Measurements from ENCODE around the gene APBB1IP.
"Not testable (repeated sequence)": the region's sequence is repeated elsewhere in the genome, so short reads cannot be mapped to it uniquely, and the experiment has no call there.

APBB1IP gene

DNA sequence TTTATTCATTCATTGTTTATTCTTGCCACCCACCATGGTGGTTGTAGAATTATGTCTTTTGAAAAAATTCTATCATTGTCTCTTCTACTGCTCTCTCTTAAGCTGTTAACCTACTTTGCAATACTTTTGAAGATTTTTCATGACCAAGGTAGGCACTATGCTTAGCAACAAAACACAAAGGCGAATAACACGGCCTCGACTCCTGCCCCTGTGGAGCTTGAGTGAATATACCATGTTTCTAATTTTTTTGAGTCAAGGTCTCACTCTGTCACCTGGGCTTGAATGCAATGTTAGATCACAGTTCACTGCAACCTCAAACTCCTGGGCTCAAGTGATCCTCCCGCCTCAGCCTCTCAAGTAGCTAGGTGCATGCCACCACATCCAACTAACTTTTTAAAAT lies 39.4 kb downstream of the APBB1IP start:
- no peak for DNase-seq (ENCODE audit: low spot score)

- no peak for DNase-seq (ENCODE audit: low spot score)
Measured at GRCh38 chr10:26478061-26478460, 39.9 kb downstream of the APBB1IP start.

- peak; percentile 64 for DNase-seq (ENCODE audit: low spot score)
Measured at GRCh38 chr10:26479766-26480492, 41.8 kb downstream of the APBB1IP start.

DNA sequence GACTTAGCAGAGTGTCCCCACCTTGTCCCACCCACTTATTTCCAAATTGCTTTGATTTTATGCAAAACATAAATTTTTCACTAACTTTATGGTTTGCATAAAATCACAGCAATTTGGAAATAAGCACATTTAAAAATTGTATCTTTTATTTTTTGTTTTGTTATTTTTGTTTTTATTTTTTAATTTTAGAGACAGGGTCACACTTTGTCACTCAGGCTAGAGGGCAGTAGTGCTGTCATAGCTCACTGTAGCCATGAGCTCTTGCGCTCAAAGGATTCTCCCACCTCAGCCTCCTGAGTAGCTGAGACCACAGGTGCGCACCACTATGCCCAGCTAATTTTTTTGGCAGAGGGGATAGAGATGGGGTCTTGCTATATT lies 43.2 kb downstream of the APBB1IP start:
- no peak for DNase-seq (ENCODE audit: low spot score)

GRCh38 chr10:26481914-26482550 lies 43.9 kb downstream of the APBB1IP start:
- DNase-seq (ENCODE audit: low spot score): peak; percentile 69

DNA sequence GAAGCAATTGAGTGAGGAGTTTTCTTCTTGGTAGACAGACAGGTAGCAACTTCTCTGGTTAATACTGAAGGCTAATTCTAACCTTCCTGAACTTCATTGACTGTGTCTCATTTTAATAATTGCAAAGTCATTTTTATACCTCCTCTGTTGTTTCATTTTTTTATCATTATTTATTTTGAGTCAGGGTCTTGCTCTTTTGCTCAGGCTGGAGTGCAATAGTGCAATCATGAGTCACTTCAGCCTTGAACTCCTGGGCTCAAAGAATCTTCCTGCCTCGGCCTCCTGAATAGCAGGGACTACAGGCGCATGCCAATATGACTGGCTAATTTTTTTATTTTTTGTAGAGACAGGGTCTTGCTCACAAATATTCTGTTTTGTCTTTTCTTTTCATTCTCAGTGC lies 45.4 kb downstream of the APBB1IP start:
- DNase-seq (ENCODE audit: low spot score): no peak

DNA sequence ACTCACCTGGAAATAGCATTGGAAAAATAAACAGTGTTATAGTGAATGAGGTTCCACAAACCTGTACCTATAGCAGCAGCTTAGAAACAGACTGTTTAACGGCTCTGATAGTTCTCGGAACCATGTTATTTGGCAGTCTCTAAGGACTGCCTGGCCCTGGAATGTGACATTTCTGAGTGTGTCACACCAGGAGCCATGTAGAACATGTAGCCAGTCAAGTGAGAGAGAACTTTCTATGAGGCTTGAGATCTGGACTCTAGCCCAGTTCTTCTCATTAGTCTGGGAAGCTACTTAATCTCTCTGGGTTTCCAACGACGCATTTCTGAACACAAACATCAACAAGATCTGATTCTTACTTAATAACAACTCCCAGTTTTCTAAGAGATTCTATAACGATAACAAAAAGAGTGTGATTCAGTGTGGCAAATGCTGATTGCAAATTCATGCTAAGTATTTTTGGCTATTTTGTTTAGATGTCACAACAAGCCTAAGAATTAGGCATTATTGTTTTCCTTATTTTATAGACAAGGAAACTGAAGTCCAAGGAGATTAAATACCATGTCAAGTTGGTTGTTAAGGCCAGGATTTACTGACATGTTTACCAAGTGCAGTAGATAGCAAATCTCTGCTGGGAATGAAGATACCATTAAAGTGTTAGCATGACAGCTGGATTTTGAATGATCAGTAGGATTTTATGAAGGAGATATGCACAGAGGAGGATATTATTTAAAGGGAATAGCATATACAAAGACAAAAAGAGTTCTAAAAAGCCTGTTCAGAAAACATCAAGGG lies 47.2 kb downstream of the APBB1IP start:
- no peak for DNase-seq (ENCODE audit: low spot score)

DNA sequence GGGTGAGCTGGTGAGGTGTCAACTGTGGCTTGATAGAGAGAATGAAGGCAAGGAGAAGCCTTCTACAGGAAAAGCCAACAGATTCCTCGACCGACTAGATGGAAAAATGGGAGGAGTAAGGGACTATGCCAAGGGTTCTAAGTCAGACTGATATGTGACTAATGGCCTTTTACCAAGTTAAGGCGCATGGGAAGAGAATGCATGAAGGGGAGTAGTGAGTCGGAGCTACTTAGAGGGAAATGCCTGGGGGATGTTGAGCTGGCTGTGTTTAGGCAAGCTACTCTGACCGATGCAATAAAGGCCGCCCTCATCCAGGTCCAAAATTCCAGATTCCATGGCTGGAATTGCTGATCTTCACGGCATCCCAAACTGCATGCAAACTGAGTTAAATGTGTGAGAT lies 48.2 kb downstream of the APBB1IP start:
- DNase-seq (ENCODE audit: low spot score): no peak

DNA sequence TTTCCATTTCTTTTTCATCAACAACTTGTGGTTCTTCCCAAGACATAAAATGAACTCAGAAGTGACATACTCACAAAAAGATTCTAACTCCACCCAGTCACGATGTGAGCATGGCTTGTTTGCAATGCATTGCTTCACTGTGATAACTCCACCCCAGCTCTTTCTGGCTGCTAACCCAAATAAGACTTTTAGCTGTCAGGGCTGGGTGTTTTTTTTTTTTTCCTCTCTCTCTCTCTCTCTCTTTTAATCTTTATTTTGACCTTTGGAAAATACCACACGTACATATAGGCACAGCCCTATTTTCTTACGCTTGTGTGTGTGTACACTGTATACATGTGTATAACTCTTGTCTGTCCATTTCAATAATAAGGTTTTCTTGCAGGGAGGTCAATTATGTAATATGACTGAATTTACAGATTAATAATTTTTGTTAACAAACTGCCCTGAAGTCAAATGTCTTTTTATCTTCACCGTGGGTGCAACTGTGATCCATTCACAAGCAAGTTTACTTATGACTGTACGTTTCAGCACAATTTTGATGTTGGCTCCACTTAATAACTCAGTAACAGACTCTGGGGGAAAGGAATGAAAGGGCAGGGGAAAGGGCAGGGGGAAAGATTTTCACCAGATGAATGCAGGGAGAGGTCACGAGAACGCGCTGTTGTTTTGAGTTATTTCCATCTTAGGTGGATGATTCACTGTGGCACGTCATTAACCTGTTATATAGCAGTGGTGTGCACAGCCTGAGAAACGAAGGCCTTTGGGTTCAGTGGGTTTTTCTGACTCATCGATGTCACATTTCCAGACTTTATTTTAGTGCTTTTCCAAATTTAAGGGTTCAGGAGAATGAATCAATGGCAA lies 49.1 kb downstream of the APBB1IP start:
- peak; percentile 84 for DNase-seq (ENCODE audit: low spot score)

DNA sequence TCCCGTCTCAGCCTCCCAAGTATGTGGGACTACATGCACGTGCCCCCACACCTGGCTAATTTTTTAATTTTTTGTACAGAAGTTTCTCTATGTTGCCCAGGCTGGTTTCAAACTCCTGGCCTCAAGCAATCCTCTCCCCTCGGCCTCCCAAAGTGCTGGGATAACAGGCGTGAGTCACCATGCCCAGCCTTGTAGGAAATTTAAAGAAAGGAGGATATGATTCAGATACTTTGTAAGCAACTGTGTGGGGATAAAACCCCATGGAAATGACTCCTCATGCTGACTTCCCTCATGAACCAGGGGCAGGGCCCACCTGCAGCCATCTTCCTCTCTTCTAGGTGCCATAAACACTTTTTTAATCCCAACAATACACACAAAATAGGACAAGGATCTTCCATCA lies 50.2 kb downstream of the APBB1IP start:
- no peak for DNase-seq (ENCODE audit: low spot score)

GRCh38 chr10:26489081-26489480 lies 50.9 kb downstream of the APBB1IP start:
- no peak for DNase-seq (ENCODE audit: low spot score)

DNA sequence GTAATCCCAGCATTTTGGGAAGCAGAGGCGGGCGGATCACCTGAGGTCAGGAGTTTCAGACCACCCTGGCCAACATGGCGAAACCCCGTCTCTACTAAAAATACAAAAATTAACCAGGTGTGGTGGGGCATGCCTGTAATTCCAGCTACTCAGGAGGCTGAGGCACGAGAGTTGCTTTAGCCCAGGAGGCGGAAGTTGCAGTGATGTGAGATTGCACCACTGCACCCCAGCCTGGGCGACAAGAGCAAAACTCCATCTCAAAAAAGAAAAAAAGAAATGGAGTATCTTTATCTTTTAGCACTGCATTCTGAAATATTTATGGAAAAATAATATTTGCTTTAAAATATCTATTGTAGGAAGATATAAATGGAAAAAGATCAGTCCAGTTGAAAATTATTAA lies 52.2 kb downstream of the APBB1IP start:
- not testable (repeated sequence) for DNase-seq (ENCODE audit: low spot score)

DNA sequence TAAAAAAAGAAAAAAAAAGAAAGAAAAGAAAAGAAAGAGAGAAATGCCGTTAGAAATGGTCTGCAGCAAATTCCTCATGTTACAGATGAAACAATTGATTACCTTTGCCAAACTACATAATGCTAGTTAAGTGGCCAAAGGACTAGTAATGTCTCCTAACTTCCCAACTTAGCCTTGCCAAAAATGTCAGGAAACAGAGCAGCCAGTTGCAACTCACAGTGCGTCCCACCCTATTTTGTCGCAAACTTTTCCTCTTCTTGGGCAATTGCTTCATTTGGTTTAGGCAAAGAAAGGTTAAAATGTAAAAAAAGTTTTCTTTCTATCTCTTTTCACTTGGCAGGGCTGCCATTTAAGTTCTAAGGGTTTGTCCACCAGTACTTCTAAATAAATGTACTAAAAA lies 53.1 kb downstream of the APBB1IP start:
- no peak for DNase-seq (ENCODE audit: low spot score)

- no peak for DNase-seq (ENCODE audit: low spot score)
Measured at GRCh38 chr10:26491934-26492333, 53.8 kb downstream of the APBB1IP start.

GRCh38 chr10:26492725-26493124 lies 54.6 kb downstream of the APBB1IP start:
- DNase-seq (ENCODE audit: low spot score): not testable (repeated sequence)

DNA sequence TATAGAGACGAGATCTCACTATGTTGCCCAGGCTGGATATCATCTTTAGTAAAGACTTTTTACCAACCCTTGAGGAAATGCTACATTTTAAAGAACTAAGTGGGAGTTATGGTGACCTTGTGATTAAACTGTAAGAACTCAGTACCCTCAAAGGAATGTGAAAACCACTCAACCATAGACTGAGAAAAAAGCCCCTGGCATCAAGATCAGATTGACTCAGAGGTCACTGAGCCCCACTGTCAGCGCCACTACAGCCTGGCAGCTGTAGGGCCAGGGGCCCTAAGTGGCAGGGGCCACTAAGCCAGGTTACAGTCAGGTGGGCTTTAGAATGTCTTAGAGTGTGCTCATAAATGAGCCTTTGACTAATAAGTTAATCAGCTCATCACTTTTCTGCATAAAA lies 55.9 kb downstream of the APBB1IP start:
- no peak for DNase-seq (ENCODE audit: low spot score)

- no peak for DNase-seq (ENCODE audit: low spot score)
Measured at GRCh38 chr10:26499426-26499825, 61.3 kb downstream of the APBB1IP start.

DNA sequence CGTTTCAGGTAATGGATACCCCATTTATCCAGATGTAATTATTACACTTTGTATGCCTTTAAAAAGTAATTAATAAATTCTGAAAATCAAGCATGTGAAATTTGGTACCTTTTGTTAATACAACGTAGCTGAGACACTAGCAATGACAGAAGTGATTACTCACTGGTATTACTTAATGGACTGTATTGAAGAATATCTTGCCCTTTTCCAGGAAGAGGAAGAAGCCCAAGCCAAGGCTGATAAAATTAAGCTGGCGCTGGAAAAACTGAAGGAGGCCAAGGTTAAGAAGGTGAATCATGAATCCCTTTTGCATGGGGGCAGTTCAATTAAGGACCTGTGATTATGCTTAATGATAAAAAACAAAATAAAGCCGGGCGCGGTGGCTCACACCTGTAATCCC lies 64.8 kb downstream of the APBB1IP start:
- DNase-seq (ENCODE audit: low spot score): no peak

GRCh38 chr10:26503911-26504310 lies 65.8 kb downstream of the APBB1IP start:
- peak; percentile 38 for DNase-seq (ENCODE audit: low spot score)

DNA sequence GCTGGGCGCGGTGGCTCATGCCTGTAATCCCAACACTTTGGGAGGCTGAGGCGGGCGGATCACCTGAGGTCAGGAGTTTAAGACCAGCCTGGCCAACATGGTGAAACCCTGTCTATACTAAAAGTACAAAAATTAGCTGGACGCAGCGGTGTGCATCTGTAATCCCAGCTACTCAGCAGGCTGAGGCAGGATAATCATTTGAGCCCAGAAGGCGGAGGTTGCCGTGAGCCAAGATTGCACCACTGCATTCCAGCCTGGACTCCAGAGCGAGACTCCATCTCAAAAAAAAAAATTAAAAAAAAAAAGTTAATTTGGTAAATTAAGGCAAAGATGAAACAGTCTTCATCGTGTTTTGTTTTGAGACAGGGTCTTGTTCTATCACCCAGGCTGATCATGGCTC lies 66.3 kb downstream of the APBB1IP start:
- DNase-seq (ENCODE audit: low spot score): not testable (repeated sequence)

DNA sequence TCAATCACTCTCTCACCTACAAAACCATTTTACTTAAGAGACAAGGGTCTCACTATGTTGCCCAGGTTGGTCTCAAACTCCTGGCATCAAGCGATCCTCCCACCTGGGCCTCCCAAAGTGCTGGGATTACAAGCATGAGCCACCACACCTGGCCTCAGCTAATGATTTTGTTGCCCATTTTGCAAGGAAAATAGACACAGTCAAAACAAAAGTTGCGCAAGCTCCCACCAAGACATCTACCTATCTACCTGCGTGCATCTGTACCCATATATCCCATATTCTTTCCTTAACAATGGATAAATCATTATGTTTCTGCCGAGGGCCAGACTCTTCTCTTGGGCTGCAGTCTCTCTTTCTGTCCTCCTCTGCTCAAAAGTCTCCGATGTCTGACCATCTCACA lies 67.3 kb downstream of the APBB1IP start:
- no peak for DNase-seq (ENCODE audit: low spot score)

DNA sequence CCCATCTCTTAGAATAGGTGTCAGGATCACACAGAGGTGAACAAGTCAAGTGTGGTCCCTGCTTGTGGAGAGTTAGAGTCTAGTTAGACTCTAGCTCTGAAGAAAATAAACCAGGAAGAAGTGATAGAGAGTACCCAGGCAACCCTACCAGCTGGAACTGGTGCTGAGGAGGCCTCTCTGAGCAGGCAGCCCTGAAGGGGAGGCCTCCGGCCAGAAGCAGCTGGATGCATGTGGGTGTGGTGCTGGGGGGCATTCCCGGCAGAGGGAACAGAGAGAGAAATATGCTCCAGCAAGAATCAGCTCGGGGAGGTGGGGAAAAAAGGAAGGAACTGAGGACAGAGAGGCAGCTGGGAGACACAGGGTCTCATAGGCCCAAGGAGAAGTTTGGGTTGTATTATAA lies 68.6 kb downstream of the APBB1IP start:
- DNase-seq (ENCODE audit: low spot score): no peak

Measured in CD4-positive, alpha-beta T cell treated with Interleukin-2 at 100 ng/mL for 4 hours (primary cell).